ENCODE results near the gene CHD3.

DNA sequence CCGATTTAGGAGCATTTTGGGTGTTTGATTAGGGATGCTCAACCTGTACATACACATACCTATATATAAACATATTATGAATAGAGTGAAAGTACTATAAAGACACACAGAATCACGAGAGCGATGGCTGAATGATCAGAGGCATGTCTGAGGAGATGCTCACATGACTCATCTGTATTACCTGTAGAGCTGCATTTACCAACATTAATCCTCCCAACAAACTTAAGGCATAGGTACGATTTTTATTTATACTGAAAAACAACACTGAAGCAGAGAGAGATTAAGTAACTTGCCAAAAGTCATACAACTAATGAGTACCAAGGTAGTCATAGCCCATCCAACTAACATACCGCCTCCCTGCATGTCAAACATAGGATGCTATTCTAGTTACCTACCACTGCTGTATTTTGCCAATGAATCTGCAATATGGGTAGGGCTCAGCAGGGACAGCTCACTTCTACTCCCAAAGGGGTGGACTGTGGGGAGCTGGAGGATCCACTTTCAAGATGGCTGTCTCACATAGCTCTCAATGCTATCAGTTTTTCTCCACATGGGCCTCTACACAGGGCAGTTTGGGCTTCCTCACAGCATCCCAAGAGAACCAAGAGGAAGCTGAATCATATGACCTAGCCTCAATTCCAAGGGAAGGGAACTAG lies 23.5 kb upstream of the CHD3 start:
- TF ChIP-seq, protein P1, sequence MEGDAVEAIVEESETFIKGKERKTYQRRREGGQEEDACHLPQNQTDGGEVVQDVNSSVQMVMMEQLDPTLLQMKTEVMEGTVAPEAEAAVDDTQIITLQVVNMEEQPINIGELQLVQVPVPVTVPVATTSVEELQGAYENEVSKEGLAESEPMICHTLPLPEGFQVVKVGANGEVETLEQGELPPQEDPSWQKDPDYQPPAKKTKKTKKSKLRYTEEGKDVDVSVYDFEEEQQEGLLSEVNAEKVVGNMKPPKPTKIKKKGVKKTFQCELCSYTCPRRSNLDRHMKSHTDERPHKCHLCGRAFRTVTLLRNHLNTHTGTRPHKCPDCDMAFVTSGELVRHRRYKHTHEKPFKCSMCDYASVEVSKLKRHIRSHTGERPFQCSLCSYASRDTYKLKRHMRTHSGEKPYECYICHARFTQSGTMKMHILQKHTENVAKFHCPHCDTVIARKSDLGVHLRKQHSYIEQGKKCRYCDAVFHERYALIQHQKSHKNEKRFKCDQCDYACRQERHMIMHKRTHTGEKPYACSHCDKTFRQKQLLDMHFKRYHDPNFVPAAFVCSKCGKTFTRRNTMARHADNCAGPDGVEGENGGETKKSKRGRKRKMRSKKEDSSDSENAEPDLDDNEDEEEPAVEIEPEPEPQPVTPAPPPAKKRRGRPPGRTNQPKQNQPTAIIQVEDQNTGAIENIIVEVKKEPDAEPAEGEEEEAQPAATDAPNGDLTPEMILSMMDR (IDR thresholded peaks at IDR 0.05; ENCODE audit: low read length): no peak
- no peak for TF ChIP-seq EZH2 (IDR thresholded peaks at IDR 0.05; ENCODE audit: borderline replicate concordance, low read length)

All from OCI-LY1 (cell line).